Measurements from ENCODE around the gene SHQ1. TPM values are rescaled to one million over a fixed set of nuclear protein-coding genes. Genes with fewer than 3 reads are reported as not detected.

SHQ1 gene
- total and polyA plus RNA-seq, 7 donors = 7.9 to 17.4 (median 9.6) TPM

DNA sequence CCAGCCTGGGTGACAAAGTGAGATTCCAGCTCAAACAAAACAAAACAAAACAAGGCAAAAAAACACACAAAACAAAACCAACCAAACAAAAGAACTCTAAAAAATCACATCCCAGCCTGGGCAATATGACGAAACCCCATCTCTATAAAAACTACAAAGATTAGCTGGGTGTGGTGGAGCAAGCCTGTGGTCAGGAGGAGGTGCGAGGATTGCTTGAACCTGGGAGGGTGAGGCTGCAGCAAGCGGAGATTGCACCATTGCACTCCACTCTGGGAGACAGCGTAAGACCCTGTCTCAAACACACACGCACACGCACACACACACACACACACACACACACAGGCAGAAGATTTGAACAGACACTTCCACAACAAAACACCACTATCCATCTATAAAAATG lies 99.6 kb downstream of the SHQ1 start:
- Histone ChIP-seq H3K9me3 (no peaks in the 10 kb centered on the region), H3K4me3 (no peak overlapping the region), H3K36me3 (no peaks in the 10 kb centered on the region), H3K27me3 (no peaks in the 10 kb centered on the region), H3K4me1 (no peaks in the 10 kb centered on the region), H3K27ac (no peak overlapping the region)
- TF ChIP-seq POLR2A (IDR thresholded peaks at IDR 0.05) (no peak), POLR2AphosphoS5 (IDR thresholded peaks at IDR 0.05) (no peak), CTCF (IDR thresholded peaks at IDR 0.05) (no peak), EP300 (IDR thresholded peaks at IDR 0.05) (no peak)
- no peak for DNase-seq
- intact Hi-C loops (cut with DNase I) = no loop called here
- 31 to 73% methylated on average over 6 of the region's 6 CpGs for WGBS, 2 donors

- WGBS, 2 donors = 39 to 65% methylated on average over 11 of the region's 11 CpGs
- Histone ChIP-seq H3K36me3 (no peaks in the 10 kb centered on the region), H3K27ac (no peak overlapping the region), H3K4me3 (no peak overlapping the region), H3K4me1 (no peaks in the 10 kb centered on the region), H3K27me3 (no peaks in the 10 kb centered on the region), H3K9me3 (no peaks in the 10 kb centered on the region)
- DNase-seq = no peak
- intact Hi-C loops (cut with DNase I) = no loop called here
- no peak for TF ChIP-seq POLR2AphosphoS5 (IDR thresholded peaks at IDR 0.05)
- no peak for TF ChIP-seq EP300 (IDR thresholded peaks at IDR 0.05)
- TF ChIP-seq POLR2A (IDR thresholded peaks at IDR 0.05) = no peak
- TF ChIP-seq CTCF (IDR thresholded peaks at IDR 0.05) = no peak
Observed at GRCh38 chr3:72746430-72747411, 101.5 kb downstream of the SHQ1 start.

- intact Hi-C loops (cut with DNase I) = no loop called here
- H3K27ac ChIP-seq = no peak overlapping the region
- H3K4me1 ChIP-seq = no peaks in the 10 kb centered on the region
- no peaks in the 10 kb centered on the region for H3K27me3 ChIP-seq
- H3K4me3 ChIP-seq = no peak overlapping the region
- no peak for TF ChIP-seq CTCF (IDR thresholded peaks at IDR 0.05)
- no peak for TF ChIP-seq POLR2AphosphoS5 (IDR thresholded peaks at IDR 0.05)
- no peak for TF ChIP-seq EP300 (IDR thresholded peaks at IDR 0.05)
- no peak for TF ChIP-seq POLR2A (IDR thresholded peaks at IDR 0.05)
- no peaks in the 10 kb centered on the region for H3K9me3 ChIP-seq
- no peak for DNase-seq
- 49 to 77% methylated on average over 17 of the region's 17 CpGs for WGBS, 2 donors
- H3K36me3 ChIP-seq = no peaks in the 10 kb centered on the region
Observed at GRCh38 chr3:72745146-72745999, 102.9 kb downstream of the SHQ1 start.

GRCh38 chr3:72744330-72744729 lies 103.9 kb downstream of the SHQ1 start:
- WGBS, 2 donors = 20 to 49% methylated on average over 1 of the region's 1 CpG
- H3K27me3 ChIP-seq = no peaks in the 10 kb centered on the region
- no peaks in the 10 kb centered on the region for H3K36me3 ChIP-seq
- intact Hi-C loops (cut with DNase I) = no loop called here
- no peak for TF ChIP-seq POLR2AphosphoS5 (IDR thresholded peaks at IDR 0.05)
- no peak for TF ChIP-seq CTCF (IDR thresholded peaks at IDR 0.05)
- TF ChIP-seq POLR2A (IDR thresholded peaks at IDR 0.05) = no peak
- no peak for TF ChIP-seq EP300 (IDR thresholded peaks at IDR 0.05)
- H3K9me3 ChIP-seq = no peaks in the 10 kb centered on the region
- H3K4me3 ChIP-seq = no peak overlapping the region
- H3K27ac ChIP-seq = no peak overlapping the region
- H3K4me1 ChIP-seq = peaks cover 0 to 4% (median 0%) of the 10 kb centered on the region in 4 donors
- no peak for DNase-seq

Data from sigmoid colon (tissue), 7 donors.